GM19035 (cell line): ENCODE data around the gene ARHGAP10.
A peak's percentile ranks its signal among the peaks of the same experiment; 100 is the strongest.
"Not testable (repeated sequence)": the region's sequence is repeated elsewhere in the genome, so short reads cannot be mapped to it uniquely, and the experiment has no call there.

Source experiments
- ATAC-seq: cut with Tn5 transposase; IDR thresholded peaks from one replicate; pipeline ENCODE4 v1.9.1; 2021; ENCODE audit not compliant: unreplicated experiment

ARHGAP10 gene

DNA sequence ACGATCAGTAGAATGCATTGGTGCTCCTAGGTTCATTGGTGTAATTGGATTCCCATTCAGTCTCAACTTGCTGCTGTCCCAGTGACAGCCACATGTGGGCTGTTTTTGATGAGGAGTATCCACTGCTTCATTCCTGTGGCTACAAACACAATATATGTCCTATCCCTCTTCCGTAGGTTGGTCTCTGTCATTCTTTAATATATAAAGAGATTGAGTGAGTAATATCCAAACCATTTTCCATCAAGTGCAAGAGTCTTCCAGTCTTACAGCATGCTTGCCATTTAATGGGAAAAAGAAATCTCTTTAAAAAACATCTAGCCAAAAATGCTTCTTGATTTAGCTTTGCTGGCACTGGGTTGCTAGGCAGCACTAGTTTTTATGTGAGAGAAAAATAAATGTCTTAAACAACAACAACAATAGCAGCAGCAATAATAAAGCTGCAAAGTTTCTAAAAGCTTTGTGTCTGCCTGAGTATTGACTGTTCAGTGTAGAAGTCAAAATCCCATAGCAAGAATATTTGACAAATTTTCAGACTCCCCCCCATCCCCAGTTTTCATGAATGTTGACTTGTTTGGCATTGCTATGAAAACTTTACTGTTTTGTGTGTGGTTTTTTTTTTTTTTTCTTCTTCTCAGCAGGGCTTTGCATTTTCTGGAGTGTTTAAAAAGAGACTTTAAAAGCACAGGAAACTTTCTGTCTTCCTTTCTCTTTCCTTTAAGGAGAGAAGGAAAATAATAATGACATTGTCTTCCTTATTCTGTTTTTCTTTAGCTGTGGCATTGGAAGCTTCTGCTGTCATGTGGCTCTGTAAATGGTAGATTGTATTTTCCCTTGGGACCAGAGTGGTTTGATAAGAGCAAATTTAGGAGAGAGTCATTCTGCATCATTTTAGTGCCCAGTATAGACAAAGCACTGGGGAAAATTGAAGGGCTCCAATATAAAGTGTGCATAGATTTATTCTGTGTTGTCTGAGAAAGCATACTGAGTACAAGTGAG is 244.3 kb downstream of the ARHGAP10 start:
- ATAC-seq: no peak

DNA sequence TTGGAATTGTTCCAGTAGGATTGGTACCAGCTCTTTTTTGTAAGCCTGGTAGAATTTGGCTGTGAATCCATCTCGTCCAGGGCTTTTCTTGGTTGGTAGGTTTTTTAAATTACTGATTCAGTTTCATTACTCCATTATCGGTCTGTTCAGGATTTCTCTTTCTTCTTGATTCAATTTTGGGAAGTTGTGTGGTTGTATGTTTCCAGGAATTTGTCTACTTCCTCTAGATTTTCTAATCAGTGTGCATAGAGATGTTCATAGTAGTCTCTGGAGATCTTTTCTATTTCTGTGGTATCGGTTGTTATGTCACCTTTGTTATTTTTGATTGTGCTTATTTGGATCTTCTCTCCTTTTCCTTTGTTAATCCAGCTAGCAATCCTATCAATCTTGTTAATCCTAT is 248.7 kb downstream of the ARHGAP10 start:
- no peak for ATAC-seq

DNA sequence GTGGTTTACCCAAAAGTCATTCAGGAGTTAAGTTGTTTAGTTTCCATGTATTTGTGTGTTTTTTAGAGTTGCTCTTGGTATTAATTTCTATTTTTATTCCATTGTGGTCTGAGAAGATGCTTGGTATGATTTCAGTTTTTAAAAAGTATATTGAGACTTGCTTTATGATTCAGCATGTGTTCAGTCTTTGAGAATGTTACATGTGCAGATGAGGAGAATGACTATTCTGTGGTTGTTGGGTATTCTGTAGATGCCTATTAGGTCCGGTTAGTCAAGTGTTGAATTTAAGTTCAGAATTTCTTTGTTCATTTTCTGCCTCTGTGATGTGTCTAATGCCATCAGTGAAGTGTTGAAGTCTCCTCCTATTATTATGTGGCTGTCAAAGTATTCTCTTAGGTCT is 249.4 kb downstream of the ARHGAP10 start:
- peak; percentile 96 for ATAC-seq

DNA sequence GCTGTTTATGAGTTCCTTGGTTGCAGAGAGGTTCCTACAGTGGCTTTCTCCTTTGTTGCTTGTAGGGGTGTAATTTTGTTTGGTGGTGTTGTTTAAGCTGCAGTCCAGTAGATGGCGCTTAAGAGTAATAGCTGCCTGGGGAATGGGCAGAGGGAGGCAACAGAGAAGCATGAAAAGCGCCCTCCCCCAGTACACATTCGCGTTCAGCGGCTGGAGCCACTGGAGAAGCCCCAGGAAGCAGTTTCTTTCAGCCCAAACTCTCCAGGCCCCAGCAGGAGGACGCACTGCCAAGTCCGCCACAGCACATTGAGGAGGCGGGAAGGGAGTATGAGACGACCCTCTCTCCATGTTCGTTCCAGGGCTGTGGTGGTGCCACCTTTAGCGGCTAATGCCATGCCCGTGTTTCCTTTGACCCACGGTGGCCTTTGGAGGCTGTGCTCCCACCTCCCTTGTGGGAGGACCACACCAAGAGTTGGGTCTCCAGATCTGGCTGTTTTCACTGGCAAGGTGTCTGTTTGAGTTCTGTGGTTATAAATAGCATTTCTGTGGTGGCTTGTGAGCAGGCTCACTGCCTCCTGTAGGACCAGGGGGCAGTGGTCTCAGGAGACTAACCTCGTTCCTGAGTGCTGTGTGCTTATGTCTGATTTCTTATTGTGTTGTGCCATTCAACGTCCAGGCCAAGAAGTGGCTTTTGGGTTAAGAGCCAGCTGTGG is 252.3 kb downstream of the ARHGAP10 start:
- ATAC-seq: no peak

DNA sequence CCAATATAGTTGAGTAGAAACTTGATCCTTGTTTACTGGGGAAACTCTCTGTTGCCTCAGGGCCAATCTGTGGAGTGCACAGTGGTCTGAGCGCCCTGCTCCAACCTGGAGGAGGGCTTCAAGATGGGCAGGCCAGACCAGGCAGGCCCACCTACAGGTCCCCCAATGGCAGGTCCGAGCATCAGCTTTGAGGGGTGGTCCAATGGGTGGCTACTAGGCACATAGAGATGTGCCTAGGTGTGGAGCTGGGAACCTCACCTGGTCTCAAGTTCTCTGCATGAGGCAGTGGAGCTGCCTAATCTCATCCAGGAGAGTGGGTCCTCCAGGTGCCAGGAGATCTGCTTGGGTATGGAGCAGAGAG is 252.9 kb downstream of the ARHGAP10 start:
- no peak for ATAC-seq

DNA sequence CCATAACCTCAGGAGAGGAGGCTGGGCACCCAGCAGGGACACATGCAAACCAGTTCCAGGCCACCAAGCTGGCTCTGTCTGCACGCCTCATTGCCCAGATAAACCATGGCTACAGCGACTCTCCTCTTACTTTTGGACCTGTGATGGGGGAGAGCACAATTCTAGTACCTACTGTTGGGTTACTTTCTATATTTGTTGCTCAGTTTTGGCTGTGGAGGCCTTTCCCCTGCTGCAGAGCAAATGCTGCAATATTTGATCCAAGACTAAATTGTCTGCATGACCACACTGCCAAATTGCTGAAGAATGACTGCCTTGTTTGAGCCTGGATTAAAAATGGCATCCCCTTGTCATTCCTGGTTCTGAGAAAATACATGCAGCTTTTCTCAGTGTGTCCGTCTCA is 253.5 kb downstream of the ARHGAP10 start:
- ATAC-seq: no peak

DNA sequence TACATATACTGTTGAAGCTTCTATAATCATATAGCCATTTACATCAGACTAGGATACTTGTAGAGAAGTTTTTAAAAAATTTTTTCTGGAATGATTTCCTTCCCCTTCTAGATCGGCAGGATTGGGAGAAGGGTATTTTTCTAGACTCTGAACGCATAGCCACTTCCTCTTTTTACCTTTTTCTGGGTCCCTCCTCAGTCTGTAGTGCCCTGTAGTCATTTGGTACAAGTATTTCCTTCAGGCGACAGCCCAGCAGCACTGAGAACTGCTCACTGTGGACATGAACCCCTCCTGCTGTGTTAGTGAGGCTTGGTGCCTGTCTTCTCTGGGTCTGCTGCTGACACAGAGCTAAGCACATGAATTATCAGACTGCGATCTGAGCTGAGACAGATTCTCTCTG is 255.4 kb downstream of the ARHGAP10 start:
- peak; percentile 59 for ATAC-seq

DNA sequence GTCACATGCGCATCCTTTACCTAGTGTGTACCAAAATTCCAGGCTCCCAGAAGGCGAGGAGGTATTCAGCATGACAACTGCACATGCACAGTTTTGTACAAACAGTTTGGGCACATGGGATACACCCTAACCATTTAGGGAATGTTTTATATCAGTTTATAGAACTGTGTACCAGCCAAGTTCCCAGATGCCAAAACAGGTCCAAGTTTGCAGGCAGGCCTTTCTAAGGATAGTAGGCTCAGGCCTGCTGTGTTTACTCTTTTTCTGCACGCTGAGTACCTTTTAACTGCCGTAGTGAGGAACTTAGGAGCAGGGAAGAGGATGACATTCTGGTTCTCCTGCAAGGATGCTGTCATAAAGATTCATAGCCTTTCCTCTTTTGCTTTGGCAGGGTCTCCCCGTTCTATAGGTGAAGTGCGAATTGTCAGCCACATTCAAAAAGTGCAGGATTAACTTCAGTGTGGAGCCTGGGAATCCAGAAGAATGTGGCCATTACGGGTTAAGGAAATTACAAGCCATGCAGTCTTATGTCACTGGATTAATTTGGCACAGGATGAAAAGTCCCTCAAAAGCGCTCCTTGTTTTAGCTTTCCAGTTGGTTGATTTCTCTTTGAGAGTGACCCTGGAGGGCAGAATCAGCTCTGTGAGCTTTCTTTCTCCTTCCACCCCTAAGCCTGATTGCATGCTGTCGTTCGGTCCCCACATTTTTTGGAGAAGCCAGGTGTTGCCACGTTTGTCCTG is 259.8 kb downstream of the ARHGAP10 start:
- no peak for ATAC-seq

DNA sequence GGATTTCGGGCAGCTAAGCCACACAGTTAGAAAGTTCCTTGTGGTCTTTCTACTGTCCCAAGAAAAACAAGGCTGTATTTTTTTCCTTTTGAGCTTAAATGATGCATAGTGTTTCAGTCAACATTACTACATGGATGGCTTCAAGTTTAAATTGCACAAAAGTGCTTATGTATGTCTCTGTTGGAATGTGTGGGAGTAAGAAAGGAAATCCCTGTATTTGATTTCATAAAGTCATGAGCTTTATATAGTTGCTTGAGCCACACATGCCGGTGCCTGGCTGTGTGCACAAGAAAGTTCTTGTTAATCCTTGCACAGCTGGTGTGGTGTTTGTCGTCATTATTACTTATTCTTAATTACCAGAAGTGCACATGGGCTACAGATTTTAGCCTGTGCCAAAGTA is 262.2 kb downstream of the ARHGAP10 start:
- ATAC-seq: no peak

DNA sequence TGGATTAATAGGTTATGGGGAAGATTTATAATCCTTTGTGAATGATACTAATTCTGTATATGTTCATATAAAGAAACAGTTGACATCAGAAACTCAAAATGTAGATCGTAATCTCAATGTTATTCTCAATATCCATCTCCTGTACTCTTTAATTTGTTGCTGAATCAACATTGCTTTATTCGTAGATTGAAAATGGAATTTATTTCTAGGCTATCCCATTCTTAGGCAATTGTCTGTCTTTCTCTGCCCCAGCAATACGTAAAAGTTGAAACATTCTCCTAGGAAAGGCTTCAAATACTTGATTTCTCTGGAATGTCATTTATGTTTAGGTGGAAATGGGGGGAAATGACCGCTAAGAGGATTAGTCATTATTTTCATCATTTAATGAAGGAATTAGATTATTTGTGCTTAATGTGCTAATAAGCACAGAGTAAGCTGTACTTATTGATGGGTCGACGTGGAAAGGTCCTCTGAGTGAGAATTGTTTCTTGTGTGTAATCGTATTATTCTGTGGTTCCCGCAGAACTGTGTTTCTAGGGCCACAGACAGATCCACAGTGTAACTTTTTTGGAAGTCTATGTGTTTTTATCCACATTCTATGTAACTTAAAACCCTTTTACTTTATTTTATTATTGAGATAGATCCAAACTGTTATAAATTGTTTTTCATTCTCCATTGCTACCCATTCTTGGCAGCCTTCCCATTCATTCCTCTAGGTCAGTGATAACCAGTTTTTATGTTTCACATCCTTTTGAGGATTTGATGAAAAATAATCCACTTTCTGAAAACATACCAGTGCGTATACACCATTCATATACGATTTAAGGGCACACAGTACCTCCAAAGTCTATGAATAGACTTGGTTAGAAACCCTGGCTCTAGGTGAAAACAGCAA is 262.9 kb downstream of the ARHGAP10 start:
- no peak for ATAC-seq

DNA sequence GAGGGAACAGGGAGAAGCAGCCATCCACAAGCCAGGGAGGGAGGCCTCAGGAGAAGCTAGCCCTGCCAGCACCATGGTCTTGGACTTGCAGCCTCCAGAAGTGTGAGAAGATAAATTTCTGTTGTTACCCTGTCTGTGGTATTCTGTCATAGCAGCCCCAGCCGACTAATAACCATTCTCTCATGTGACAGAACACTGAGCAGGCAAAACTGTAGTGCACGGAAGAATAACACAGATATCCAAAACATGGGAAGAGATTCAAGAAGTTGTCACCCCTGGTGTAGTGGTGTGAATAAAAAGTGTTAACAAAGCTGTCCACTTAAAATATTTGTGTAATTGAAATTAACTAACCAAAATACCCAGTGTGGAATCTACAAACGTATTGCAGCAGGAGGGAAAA is 265.0 kb downstream of the ARHGAP10 start:
- ATAC-seq: no peak

DNA sequence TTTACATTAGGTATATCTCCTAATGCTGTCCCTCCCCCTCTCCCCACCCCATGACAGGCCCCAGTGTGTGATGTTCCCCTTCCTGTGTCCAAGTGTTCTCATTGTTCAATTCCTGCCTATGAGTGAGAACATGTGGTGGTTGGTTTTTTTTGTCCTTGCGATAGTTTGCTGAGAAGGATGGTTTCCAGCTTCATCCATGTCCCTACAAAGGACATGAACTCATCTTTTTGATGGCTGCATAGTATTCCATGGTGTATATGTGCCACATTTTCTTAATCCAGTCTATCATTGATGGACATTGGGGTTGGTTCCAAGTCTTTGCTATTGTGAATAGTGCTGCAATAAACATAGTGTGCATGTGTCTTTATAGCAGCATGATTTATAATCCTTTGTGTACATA is 268.1 kb downstream of the ARHGAP10 start:
- ATAC-seq: not testable (repeated sequence)

DNA sequence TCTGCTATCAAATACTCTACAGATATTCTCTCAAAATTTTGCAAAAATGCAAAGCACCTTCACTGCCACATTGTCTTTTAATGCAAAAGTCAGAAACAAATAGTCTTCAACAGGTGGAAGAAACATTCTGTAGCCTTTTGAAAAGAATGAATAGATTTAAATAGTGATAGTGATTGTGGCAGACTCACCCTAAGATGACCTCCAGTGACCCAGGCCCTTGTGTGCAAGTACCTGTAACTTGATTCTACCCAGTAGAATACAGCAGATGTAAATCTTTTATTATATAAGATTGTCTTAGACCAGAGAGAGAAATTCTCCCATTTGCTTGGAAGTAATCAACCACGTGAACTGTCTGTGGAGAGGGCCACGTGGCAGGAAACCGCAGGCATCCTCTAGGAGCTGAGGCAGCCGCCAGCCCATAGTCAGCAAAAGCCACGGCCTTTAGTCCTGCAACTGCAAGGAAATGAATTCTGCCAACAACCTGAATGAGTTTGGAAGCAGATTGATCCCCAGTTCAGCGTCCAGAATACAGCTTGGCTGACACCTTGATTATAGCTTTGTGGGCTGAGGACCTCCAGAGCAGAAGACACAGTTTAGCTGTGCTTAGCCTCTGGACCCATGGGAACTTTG is 272.5 kb downstream of the ARHGAP10 start:
- no peak for ATAC-seq

DNA sequence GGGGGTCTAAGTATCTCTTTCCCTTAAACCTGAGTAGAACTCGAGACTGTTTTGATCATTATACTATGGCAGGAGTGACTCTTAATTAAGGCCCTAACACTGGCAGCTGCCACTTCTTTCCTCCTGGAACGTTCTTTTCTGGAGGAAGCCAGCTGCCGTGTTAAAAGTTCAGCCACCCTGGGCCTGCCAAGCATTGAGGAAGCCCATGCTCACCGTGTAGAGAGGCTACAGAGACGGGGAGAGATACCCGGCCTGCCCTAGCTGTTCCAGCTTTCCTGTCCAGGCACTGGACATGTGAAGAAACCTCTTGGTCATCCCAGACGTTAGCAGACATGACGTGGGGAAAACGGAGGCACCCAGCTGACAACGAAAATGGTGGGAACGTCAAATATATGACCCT is 274.1 kb downstream of the ARHGAP10 start:
- ATAC-seq: no peak

DNA sequence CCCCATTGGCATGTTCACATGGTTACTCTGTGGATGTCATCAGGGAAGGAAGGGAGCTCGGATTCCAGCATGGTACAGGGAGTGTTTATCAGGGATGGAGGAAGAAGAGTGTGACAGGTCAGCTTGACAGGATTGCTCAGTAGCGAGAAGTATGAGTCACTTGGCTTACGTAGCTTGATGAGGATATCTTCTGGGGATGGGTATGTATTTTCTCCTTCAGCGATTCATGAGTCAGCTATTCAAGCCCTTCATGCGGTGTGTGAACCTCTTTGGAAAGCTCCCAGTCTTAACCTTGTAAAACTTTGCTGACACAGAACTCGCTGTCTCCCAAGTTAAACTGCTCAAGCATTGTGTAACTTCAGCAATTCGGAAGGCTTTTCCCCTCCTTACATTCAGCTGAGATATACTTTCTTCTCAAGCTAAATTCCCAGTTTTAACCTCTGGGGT is 275.4 kb downstream of the ARHGAP10 start:
- ATAC-seq: no peak

DNA sequence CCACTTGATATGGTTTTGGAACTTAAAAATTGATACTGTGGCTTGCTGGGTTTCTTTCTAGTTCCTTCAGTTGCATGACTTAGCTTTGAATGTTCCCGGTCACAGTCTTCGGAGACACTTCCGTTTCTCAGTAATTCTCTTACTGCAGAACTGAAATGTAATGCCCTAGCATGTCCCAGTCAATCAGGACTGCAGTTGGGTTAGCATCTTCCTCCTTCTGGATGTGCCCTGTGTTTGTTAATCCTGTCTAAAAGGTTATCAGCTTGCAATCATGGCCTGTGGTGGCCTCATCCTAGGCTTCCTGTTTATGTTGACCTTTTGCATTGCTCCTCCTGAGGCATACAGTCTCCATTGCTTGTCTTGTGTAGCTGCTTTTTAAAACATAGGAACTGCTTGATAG is 275.9 kb downstream of the ARHGAP10 start:
- ATAC-seq: no peak

DNA sequence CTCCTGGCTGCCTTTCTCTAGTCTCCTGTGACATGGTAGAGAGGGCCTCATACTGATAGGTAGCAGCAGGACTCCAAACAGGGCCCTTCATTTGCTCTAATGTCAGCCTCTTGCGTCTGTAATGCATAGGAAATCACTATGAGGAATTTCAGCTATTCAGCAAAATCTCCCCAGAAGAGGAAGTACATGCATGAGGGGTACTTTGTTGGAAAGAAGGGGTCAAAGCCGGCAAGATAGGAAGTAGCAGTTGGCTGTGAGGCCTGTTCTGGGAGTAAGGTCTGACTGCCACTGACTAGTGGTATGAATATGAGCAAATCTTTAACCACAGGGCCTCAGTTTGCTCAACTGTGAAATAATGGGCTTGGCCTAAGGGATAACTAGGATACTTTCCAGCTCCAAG is 283.2 kb downstream of the ARHGAP10 start:
- ATAC-seq: no peak

DNA sequence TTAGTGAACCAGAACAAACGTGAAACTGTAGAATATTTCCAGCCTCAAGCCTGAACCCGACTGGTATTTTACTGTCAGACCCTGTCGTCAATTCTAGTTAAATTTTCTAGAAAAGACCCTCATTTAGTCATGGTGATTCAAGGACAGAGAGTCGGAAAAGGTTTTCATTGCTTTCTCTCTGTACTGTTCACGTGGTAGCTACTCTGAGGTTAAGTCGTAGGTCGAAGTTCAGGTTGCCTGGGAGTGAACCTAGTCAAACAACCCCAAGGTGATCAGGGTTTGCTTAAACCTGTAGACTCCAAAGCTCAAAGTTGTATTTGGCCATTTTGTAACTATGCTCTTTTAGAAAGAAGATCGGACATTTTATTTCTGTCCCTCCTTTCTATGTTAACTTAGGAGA is 283.6 kb downstream of the ARHGAP10 start:
- ATAC-seq: no peak

DNA sequence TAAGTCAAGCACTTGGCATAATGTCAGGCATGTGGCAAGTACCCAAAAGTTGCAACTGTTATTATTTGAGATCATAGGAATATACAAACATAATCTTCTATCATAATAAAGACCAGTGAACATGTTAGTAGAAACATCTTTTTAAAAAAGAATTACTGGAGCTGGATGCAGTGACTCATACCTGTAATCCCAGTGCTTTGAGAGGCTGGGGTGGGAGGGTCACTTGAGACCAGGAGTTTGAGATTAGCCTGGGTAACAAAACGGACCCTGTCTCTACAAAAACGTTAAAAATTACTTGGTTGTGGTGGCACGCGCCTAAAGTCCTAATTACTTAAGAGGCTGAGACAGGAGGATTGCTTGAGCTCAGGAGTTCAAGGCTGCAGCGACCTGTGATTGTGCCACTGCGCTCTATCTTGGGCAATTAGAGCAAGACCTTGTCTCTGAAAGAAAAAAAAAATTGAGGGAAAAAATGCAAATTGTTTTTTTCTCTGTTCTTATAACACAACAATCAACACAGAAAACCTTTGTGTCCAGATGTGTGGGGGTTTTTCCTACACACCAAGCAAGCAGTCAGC is 284.3 kb downstream of the ARHGAP10 start:
- ATAC-seq: no peak

DNA sequence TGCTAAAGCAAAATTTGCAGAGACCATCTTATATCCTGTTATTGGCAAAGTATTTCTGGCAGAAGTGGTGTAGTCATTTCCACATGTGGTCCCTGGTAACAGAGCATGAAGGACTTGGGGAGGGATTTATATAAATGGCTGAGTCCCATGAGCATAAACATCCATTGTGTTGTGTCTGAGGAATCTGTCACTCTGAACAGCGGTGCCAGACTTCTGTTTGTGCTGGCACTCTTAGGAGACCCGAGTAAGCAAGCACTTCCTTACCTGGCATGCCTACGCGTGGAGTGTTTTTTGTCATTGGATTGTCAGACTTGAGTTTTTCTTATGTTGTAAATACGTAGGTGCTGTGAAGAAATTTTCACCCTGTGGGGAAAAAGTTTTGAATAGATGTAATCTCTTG is 285.9 kb downstream of the ARHGAP10 start:
- no peak for ATAC-seq
